ENCODE measurements around the gene TNIK. TPM values are rescaled to one million over a fixed set of nuclear protein-coding genes. Genes with fewer than 3 reads are reported as not detected.

TNIK gene
- total RNA-seq, 1 experiment from 2014 or later = 7.0 TPM

- ChIA-PET POLR2A (ENCODE audit: unreplicated experiment) (no interaction called here), CTCF (interaction anchor here (0.7 kb wide), 1 partner anchor 100 kb away, joined by 3 read pairs; no protein-coding TSS in a partner anchor)
Observed at GRCh38 chr3:171149526-171150116, 310.6 kb downstream of the TNIK start.

GRCh38 chr3:171145798-171146197 is 314.4 kb downstream of the TNIK start:
- H3K36me3 ChIP-seq (ENCODE audit: low read depth, low read length) = no peaks in the 10 kb centered on the region
- H3K27ac ChIP-seq (ENCODE audit: low read length) = no peak overlapping the region
- CTCF ChIA-PET = no interaction called here
- H3K79me2 ChIP-seq (ENCODE audit: low read length) = no peaks in the 10 kb centered on the region
- no peaks in the 10 kb centered on the region for H3K9me3 ChIP-seq (ENCODE audit: low read length)
- H3K9ac ChIP-seq (ENCODE audit: low read length) = no peak overlapping the region
- H3F3A ChIP-seq (ENCODE audit: low read length, unreplicated experiment) = no peaks in the 10 kb centered on the region
- H2AFZ ChIP-seq (ENCODE audit: low read length) = no peak overlapping the region
- no peaks in the 10 kb centered on the region for H3K27me3 ChIP-seq (ENCODE audit: low read length)
- ATAC-seq (no peak), DNase-seq (no peak)
- POLR2A ChIA-PET (ENCODE audit: unreplicated experiment) = no interaction called here
- intact Hi-C loops (cut with micrococcal nuclease) = no loop called here
- H3K4me3 ChIP-seq (ENCODE audit: low read length) = no peak overlapping the region
- no peaks in the 10 kb centered on the region for H4K20me1 ChIP-seq (ENCODE audit: low read length)
- H3K4me1 ChIP-seq (ENCODE audit: insufficient read depth, low read length) = no peaks in the 10 kb centered on the region
- H3K9me2 ChIP-seq (replicated peaks; ENCODE audit: low read length) = no peaks in the 10 kb centered on the region
- TF ChIP-seq, protein P1, sequence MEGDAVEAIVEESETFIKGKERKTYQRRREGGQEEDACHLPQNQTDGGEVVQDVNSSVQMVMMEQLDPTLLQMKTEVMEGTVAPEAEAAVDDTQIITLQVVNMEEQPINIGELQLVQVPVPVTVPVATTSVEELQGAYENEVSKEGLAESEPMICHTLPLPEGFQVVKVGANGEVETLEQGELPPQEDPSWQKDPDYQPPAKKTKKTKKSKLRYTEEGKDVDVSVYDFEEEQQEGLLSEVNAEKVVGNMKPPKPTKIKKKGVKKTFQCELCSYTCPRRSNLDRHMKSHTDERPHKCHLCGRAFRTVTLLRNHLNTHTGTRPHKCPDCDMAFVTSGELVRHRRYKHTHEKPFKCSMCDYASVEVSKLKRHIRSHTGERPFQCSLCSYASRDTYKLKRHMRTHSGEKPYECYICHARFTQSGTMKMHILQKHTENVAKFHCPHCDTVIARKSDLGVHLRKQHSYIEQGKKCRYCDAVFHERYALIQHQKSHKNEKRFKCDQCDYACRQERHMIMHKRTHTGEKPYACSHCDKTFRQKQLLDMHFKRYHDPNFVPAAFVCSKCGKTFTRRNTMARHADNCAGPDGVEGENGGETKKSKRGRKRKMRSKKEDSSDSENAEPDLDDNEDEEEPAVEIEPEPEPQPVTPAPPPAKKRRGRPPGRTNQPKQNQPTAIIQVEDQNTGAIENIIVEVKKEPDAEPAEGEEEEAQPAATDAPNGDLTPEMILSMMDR (conservative IDR thresholded peaks at IDR 0.05; ENCODE audit: low read depth, low read length) = no peak
- TF ChIP-seq EZH2 (IDR thresholded peaks at IDR 0.05; ENCODE audit: low read length, unreplicated experiment) (no peak), EZH2phosphoT487 (IDR thresholded peaks at IDR 0.05; ENCODE audit: borderline replicate concordance, low read length) (no peak)
- no peak overlapping the region for H3K4me2 ChIP-seq (ENCODE audit: low read length)
- no TSS peak for BruUV-seq (replicated peaks)

More at GRCh38 chr3:171149526-171150116, 310.6 kb downstream of the TNIK start:
- Histone ChIP-seq H3K9me3 (ENCODE audit: low read length) (no peaks in the 10 kb centered on the region), H3K4me1 (ENCODE audit: insufficient read depth, low read length) (peaks cover under 1% of the 10 kb centered on the region; the same call in 1 of the 2 replicates), H4K20me1 (ENCODE audit: low read length) (no peaks in the 10 kb centered on the region), H3K4me2 (ENCODE audit: low read length) (no peak overlapping the region), H3K27me3 (ENCODE audit: low read length) (no peaks in the 10 kb centered on the region), H3K9ac (ENCODE audit: low read length) (no peak overlapping the region), H3F3A (ENCODE audit: low read length, unreplicated experiment) (no peaks in the 10 kb centered on the region), H3K9me2 (replicated peaks; ENCODE audit: low read length) (no peaks in the 10 kb centered on the region), H3K79me2 (ENCODE audit: low read length) (no peaks in the 10 kb centered on the region), H3K4me3 (ENCODE audit: low read length) (no peak overlapping the region), H3K27ac (ENCODE audit: low read length) (no peak overlapping the region), H2AFZ (ENCODE audit: low read length) (no peak overlapping the region), H3K36me3 (ENCODE audit: low read depth, low read length) (no peaks in the 10 kb centered on the region)
- DNase-seq = no peak
- no TSS peak for BruUV-seq (replicated peaks)
- no peak for TF ChIP-seq EZH2 (IDR thresholded peaks at IDR 0.05; ENCODE audit: low read length, unreplicated experiment)
- TF ChIP-seq, protein P1 (conservative IDR thresholded peaks at IDR 0.05; ENCODE audit: low read depth, low read length) = no peak
- no peak for TF ChIP-seq EZH2phosphoT487 (IDR thresholded peaks at IDR 0.05; ENCODE audit: borderline replicate concordance, low read length)
- intact Hi-C loops (cut with micrococcal nuclease) = no loop called here
- ATAC-seq = no peak

- no peaks in the 10 kb centered on the region for H3K79me2 ChIP-seq (ENCODE audit: low read length)
- no peaks in the 10 kb centered on the region for H3K4me1 ChIP-seq (ENCODE audit: insufficient read depth, low read length)
- H3K4me2 ChIP-seq (ENCODE audit: low read length) = no peak overlapping the region
- no peaks in the 10 kb centered on the region for H3F3A ChIP-seq (ENCODE audit: low read length, unreplicated experiment)
- H3K9me2 ChIP-seq (replicated peaks; ENCODE audit: low read length) = no peaks in the 10 kb centered on the region
- H3K36me3 ChIP-seq (ENCODE audit: low read depth, low read length) = no peaks in the 10 kb centered on the region
- no peak for DNase-seq
- H3K9me3 ChIP-seq (ENCODE audit: low read length) = no peaks in the 10 kb centered on the region
- H3K9ac ChIP-seq (ENCODE audit: low read length) = no peak overlapping the region
- H3K4me3 ChIP-seq (ENCODE audit: low read length) = no peak overlapping the region
- TF ChIP-seq, protein P1 (conservative IDR thresholded peaks at IDR 0.05; ENCODE audit: low read depth, low read length) = no peak
- TF ChIP-seq EZH2phosphoT487 (IDR thresholded peaks at IDR 0.05; ENCODE audit: borderline replicate concordance, low read length) (no peak), EZH2 (IDR thresholded peaks at IDR 0.05; ENCODE audit: low read length, unreplicated experiment) (no peak)
- H3K27ac ChIP-seq (ENCODE audit: low read length) = no peak overlapping the region
- ATAC-seq = no peak
- POLR2A ChIA-PET (ENCODE audit: unreplicated experiment) = no interaction called here
- H2AFZ ChIP-seq (ENCODE audit: low read length) = no peak overlapping the region
- intact Hi-C loops (cut with micrococcal nuclease) = no loop called here
- no peaks in the 10 kb centered on the region for H3K27me3 ChIP-seq (ENCODE audit: low read length)
- BruUV-seq (replicated peaks) = no TSS peak
- CTCF ChIA-PET = no interaction called here
- H4K20me1 ChIP-seq (ENCODE audit: low read length) = no peaks in the 10 kb centered on the region
Observed at GRCh38 chr3:171142985-171143384, 317.2 kb downstream of the TNIK start.
